MM.1S (cell line): Measurements from ENCODE around the gene C5orf15.

Experiments used
- EZH2 ChIP-seq: fragments of 300-600 bp; sonication (generic); optimal IDR thresholded peaks from 2 replicates; pipeline ENCODE3; 2017; ENCODE audit warnings: low read depth, mild to moderate bottlenecking, antibody characterized with exemption, low read length, mixed read lengths
- EZH2phosphoT487 ChIP-seq: fragments of 300-600 bp; sonication (generic); IDR thresholded peaks from 2 replicates; pipeline ENCODE4 v1.6.1; 2018; ENCODE audit warnings: antibody characterized with exemption, low read length
- TF ChIP-seq, protein P1 (sequence below): fragments of 300-600 bp; sonication (generic); IDR thresholded peaks from 2 replicates; pipeline ENCODE4 v1.5.1; 2016; ENCODE audit warnings: antibody characterized with exemption, low read length, mixed read lengths

DNA sequence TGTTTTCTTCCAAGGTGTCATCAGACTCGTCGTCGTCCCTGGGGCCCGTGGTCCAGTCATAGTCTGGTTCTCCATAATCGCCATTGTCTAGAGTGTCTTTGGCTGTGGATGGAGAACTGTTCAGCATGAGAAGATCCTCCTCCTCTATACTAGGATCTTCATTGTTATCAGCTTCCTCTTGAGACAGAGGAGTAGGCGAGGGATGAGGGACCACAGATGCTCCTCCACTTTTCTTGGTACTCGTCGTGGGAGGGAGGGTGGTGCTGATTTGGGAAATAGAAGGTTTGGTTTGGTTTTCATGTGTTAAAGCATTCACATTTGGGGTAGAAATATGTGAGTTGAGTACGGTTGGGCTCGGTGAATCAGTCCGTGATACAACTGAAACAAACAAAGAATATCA, 8.8 kb downstream of the C5orf15 start:
- TF ChIP-seq, protein P1, sequence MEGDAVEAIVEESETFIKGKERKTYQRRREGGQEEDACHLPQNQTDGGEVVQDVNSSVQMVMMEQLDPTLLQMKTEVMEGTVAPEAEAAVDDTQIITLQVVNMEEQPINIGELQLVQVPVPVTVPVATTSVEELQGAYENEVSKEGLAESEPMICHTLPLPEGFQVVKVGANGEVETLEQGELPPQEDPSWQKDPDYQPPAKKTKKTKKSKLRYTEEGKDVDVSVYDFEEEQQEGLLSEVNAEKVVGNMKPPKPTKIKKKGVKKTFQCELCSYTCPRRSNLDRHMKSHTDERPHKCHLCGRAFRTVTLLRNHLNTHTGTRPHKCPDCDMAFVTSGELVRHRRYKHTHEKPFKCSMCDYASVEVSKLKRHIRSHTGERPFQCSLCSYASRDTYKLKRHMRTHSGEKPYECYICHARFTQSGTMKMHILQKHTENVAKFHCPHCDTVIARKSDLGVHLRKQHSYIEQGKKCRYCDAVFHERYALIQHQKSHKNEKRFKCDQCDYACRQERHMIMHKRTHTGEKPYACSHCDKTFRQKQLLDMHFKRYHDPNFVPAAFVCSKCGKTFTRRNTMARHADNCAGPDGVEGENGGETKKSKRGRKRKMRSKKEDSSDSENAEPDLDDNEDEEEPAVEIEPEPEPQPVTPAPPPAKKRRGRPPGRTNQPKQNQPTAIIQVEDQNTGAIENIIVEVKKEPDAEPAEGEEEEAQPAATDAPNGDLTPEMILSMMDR: no peak
- TF ChIP-seq EZH2phosphoT487: no peak
- TF ChIP-seq EZH2: no peak
